ENCODE data around the gene ASTN1.

DNA sequence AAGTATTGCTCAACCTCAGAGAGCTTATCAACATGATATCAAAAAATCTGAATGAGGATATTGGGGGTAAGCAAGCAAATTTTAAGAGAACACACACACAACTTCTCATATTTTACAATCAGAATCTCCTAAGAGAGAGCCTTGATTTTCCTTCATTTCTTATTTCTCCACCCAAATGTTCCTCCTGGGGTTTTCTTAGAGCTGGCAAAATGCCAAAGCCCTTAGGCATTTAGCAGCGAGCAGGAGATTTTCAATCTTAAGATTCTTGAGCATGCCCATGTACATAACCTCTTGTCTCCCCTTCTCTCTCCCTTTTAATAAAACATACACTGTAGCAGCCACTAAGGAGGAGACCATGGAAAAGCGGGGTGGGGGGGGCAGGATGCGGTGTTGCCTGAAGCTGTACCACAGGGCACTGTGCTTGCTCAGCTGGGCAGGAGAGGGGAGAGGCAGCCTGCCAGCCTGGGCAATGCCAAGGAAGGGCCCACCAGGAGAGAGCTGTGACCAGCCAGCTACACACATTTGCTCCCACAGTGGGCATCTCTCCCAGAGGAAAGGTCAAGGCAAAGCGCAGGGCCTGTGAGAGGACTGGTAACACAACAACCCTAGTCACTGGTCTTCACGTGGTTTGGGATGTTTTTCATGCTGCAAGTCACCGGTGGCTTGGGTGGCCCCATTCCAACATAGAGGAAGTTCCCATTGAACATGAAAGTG, 10.6 kb upstream of the ASTN1 start:
- no peak for TF ChIP-seq EZH2phosphoT487 (IDR thresholded peaks at IDR 0.05; ENCODE audit: borderline replicate concordance, low read depth, low read length)
- TF ChIP-seq, protein P1, sequence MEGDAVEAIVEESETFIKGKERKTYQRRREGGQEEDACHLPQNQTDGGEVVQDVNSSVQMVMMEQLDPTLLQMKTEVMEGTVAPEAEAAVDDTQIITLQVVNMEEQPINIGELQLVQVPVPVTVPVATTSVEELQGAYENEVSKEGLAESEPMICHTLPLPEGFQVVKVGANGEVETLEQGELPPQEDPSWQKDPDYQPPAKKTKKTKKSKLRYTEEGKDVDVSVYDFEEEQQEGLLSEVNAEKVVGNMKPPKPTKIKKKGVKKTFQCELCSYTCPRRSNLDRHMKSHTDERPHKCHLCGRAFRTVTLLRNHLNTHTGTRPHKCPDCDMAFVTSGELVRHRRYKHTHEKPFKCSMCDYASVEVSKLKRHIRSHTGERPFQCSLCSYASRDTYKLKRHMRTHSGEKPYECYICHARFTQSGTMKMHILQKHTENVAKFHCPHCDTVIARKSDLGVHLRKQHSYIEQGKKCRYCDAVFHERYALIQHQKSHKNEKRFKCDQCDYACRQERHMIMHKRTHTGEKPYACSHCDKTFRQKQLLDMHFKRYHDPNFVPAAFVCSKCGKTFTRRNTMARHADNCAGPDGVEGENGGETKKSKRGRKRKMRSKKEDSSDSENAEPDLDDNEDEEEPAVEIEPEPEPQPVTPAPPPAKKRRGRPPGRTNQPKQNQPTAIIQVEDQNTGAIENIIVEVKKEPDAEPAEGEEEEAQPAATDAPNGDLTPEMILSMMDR (conservative IDR thresholded peaks at IDR 0.05; ENCODE audit: low read length): no peak

All from OCI-LY7 (cell line).